HG03064 (cell line): Measurements from ENCODE around the gene ATP13A1.

Experiments used
- ATAC-seq: cut with Tn5 transposase; IDR thresholded peaks from one replicate; pipeline ENCODE4 v1.9.1; 2021; ENCODE audit warnings: low read depth; ENCODE audit not compliant: unreplicated experiment

The ATP13A1 gene

GRCh38 chr19:19645233-19645870 is 18.1 kb downstream of the ATP13A1 start:
- no peak for ATAC-seq

DNA sequence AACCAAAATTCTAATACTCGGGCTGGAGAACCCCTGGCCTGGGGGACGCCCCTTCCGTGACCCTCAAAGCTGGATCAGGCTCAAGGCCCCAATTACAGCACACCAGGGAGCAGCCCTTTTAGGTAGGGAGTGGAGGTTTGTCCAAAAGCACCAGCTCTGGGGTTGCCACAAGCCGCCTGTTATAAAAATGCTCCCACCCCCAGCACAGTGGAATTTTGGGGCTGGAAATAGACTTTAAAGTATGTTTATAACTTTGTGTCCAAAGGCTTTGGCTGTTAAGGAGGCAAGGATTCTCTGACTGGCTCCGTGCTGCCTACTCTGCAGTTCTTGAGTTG is 19.5 kb downstream of the ATP13A1 start:
- no peak for ATAC-seq

GRCh38 chr19:19643158-19644053 is 20.1 kb downstream of the ATP13A1 start, which contains the start of gene GMIP:
TSS of gene GMIP (minus strand) at chr19:19643657. CDS start at chr19:19643529, 128 bp downstream.
- ATAC-seq, result peak; percentile 46

GRCh38 chr19:19642506-19643157 is 20.8 kb downstream of the ATP13A1 start:
- ATAC-seq, result peak; percentile 10

GRCh38 chr19:19637523-19638251 is 25.8 kb downstream of the ATP13A1 start:
- no peak for ATAC-seq

GRCh38 chr19:19637186-19637522 is 26.3 kb downstream of the ATP13A1 start:
- ATAC-seq, result no peak

- ATAC-seq, result no peak
Measured at GRCh38 chr19:19636573-19637185, 26.8 kb downstream of the ATP13A1 start.

DNA sequence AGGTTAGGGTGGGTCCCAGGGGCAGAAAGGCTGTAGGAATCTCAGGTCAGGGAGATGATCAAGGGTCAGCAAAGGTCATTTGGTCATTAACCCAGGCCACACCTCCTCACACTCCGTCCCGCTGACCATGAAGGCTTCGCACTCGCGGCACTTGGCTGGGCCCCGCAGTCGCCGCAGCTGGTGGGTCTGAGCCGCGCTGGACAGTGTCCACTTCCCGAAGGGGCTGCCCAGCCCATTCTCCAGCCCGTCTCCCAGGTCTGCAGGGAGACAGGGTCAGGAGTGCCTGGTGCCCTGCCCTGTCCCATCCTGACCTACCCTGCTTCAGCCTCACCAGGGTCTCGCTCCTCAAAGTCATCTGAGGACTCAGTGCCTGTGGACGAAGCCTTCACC is 28.2 kb downstream of the ATP13A1 start:
- ATAC-seq, result no peak

DNA sequence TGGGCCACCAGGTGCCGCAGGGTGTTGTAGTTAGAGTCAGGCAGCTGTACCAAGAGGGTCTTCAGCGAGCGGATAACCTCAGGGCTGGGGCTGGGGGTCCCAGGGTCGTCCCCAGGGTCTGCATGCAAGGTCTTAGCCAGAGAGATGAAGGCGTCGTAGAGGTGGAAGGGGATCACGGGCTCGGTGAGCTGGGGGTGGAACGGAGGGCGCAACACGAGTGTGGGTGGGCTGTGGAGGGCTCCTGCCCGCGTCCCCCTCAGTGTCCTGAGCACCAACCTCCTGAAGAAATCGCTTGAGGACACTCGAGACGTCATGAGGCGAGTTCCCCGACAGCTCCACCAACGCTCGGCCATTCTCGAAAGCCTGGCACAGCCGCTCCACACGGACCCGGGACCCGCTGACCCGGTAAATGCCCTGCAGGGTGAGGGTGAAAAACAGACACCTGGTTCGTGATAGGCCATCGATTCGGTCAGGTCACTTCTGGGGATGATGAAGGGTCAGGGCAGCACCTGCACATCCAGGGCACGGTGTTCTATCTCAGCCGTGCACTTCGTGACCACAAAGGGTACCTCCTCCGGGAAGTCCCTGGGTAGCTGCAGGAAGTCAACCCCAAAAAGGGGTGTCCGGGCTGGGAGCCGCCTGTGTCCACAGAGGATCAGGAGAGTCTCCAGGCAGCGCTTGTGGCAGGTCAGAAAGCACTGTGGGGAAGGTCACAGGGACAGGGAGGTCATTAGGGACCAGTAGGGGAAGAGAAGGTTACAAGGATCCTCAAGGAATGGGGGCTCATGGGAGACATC is 28.8 kb downstream of the ATP13A1 start:
- ATAC-seq, result no peak

- no peak for ATAC-seq
Measured at GRCh38 chr19:19633711-19634515, 29.6 kb downstream of the ATP13A1 start.

DNA sequence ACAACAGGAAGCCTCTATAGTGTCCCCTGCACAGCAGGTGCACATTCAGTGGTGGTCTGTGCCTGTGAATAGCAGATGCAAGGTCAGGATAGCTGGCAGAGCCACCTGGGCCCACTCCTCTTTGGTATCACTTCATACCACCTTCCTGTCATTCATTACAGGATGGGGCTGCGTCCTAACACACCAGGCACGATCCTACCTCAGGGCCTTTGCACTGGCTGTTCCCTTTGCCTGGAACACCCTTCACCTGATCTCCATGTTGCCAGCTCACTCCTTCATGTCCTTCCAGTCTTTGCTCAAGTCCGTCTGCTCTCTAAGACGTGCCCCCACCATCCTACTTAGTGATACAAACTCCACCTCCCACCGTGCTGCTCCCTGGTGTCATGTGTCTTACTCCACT is 30.8 kb downstream of the ATP13A1 start:
- no peak for ATAC-seq

GRCh38 chr19:19631346-19631745 is 32.1 kb downstream of the ATP13A1 start:
- no peak for ATAC-seq

DNA sequence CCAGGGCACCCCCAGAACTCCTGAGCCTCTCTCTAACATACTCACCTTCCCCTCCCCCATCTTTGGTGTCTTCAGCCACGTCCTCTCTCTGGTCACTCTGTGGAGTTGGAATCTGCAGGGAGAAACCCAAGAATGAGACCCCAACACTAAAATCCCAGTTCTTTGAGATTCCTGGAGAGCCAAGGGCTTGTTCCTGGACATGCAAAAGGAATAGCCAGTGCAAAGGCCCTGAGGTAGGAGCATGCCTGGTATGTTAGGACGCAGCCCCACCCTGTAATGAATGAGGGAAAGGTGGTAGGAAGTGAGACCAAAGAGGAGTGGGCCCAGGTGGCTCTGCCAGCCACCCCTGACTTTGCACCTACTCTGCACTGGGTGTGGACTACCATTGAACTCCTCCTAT is 33.0 kb downstream of the ATP13A1 start:
- no peak for ATAC-seq

DNA sequence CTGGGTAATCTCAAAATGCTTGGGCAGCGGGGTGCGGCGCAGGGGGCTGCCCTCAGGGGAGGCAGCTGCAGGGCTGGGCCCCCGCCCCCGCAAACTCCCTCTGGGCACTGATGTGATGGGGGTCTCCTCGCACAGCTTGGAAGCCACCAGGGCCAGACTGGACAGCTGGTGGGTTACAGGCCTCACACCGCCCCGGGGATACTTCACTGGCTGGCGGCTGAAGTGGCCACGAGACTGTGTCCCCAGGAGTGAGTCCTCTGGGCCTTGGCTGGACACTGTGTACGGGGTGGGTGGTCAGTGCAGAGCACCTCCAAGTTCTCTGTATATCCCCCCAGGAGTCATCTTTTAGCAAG is 33.4 kb downstream of the ATP13A1 start:
- no peak for ATAC-seq

- ATAC-seq, result no peak
Measured at GRCh38 chr19:19628501-19629134, 34.9 kb downstream of the ATP13A1 start.

DNA sequence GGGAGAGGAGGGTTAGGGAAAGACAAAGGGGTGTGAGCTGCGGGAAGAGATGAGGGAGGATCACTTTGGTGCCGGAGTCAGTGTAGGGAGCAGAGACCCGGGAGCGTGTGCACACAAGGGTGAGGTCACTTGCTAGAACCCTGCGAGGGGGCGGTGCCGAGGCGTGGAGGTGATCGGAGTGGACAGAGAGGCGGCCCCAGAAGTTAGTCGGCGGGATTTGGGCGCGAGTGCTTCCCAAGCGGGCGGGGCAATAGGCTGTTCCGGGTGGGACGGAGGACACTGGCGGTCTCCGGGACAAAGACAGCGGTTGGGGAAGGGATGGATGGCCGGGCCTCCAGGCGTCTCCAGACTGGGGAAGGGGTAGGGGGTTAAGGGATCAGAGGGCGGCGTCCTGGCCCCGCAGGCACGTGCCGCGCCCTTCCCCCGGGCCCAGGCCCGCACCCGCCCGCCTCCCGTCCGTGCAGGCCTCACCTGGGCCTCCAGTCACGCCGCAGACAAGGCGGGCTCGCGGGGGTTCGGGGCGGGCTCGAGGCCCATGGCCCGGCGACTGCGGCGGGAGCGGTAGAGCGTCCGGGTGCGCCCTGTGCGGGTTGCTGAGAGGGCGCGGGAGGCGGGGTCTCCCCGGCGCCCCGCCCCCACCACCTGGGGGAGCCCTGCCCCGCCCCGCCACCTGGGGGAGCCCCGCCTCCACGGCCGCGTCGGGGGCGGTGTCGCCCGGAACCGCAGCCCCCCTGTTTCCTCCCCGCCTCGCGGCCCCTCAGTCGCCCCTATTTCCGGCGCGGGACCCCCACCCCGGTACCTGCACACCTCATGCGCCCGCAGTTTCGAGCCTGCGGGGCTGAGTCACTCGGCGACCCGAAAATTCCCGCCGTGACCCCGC is 35.6 kb downstream of the ATP13A1 start, which contains the start of gene LPAR2:
LPAR2 (minus strand) TSS at position 600 of the 880 bp plus-strand sequence. CDS start 945 bp downstream, outside the sequence.
- no peak for ATAC-seq
